HG02943 (cell line): ENCODE measurements around the gene BTBD18.
"Not testable (repeated sequence)": the region's sequence is repeated elsewhere in the genome, so short reads cannot be mapped to it uniquely, and the experiment has no call there.

ENCODE experiments used
- ATAC-seq: cut with Tn5 transposase; IDR thresholded peaks from one replicate; pipeline ENCODE4 v1.9.1; 2021; ENCODE audit warnings: mild to moderate bottlenecking, low read depth, moderate library complexity; ENCODE audit not compliant: unreplicated experiment

BTBD18 gene

GRCh38 chr11:57735619-57736298, 15.9 kb downstream of the BTBD18 start:
- ATAC-seq, result no peak

- no peak for ATAC-seq
These were observed 19.0 kb downstream of the BTBD18 start for GRCh38 chr11:57732661-57733060.

- ATAC-seq, result no peak
These were observed 22.1 kb downstream of the BTBD18 start for GRCh38 chr11:57729479-57729878.

GRCh38 chr11:57728829-57729228, 22.8 kb downstream of the BTBD18 start:
- ATAC-seq, result no peak

- no peak for ATAC-seq
These were observed 24.4 kb downstream of the BTBD18 start for GRCh38 chr11:57727185-57727584.

- not testable (repeated sequence) for ATAC-seq
These were observed 34.9 kb downstream of the BTBD18 start for GRCh38 chr11:57716726-57717125.

- no peak for ATAC-seq
These were observed 37.8 kb downstream of the BTBD18 start for GRCh38 chr11:57713835-57714234.

- peak; percentile 97 for ATAC-seq
These were observed 39.1 kb downstream of the BTBD18 start, which contains the start of gene TMX2 for GRCh38 chr11:57712256-57713150. TMX2 (plus strand) TSS chr11:57712593; CDS start chr11:57712619, 26 bp downstream.

- peak; percentile 40 for ATAC-seq
These were observed 40.0 kb downstream of the BTBD18 start, which contains the start of gene MED19 for GRCh38 chr11:57711414-57712255. MED19 (minus strand) TSS chr11:57712215; CDS start chr11:57712179, 36 bp downstream.

GRCh38 chr11:57709802-57710367, 41.7 kb downstream of the BTBD18 start:
- no peak for ATAC-seq

GRCh38 chr11:57705432-57705831, 46.2 kb downstream of the BTBD18 start:
- ATAC-seq, result not testable (repeated sequence)

- no peak for ATAC-seq
These were observed 46.7 kb downstream of the BTBD18 start for GRCh38 chr11:57704932-57705331.

GRCh38 chr11:57703341-57703740, 48.3 kb downstream of the BTBD18 start:
- ATAC-seq, result no peak

- ATAC-seq, result no peak
These were observed 51.2 kb downstream of the BTBD18 start for GRCh38 chr11:57700425-57700824.

GRCh38 chr11:57699813-57700212, 51.8 kb downstream of the BTBD18 start:
- ATAC-seq, result no peak

GRCh38 chr11:57698843-57699365, 52.7 kb downstream of the BTBD18 start:
- ATAC-seq, result no peak
